Stimulated activated naive CD8-positive, alpha-beta T cell treated with anti-CD3 and anti-CD28 coated beads, Interleukin-15, Interleukin-2, amounts not matched to agents 100 U/mL and 50 U/mL, for 24 hours (primary cell): ENCODE data around the gene TTC23.

Experiments used
- ATAC-seq: fragments of 150-1000 bp; cut with Tn5 transposase; one replicate; pipeline ENCODE4 v1.10.0; 2021
- DNase-seq: peaks from one replicate; pipeline ENCODE4 v3.0.0; 2021

TTC23 gene

GRCh38 chr15:99137877-99138276 is 111.5 kb downstream of the TTC23 start:
- no peak for DNase-seq
- no peak for ATAC-seq

DNA sequence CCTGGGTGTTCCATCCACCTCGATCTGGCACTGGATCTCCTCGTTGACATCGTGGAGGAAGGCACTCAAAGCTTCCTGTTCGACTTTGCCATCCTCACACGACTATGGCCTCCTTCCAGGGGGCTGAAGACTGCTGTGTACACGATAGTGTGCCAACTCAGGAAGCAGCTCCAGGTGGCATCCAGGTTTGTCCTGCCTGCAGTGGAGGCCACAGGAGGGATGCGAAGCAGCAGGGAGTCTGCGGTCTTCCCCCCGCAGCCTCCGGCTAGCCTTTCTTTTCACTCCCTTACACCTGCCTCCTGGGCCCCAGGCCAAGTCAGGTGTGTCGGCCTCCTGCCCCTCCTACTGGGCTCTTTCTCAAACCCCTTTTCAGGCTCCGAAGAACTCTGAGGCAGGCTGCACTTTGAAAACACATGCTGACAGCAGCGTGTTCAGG is 112.3 kb downstream of the TTC23 start:
- ATAC-seq (no peak), DNase-seq (no peak)

DNA sequence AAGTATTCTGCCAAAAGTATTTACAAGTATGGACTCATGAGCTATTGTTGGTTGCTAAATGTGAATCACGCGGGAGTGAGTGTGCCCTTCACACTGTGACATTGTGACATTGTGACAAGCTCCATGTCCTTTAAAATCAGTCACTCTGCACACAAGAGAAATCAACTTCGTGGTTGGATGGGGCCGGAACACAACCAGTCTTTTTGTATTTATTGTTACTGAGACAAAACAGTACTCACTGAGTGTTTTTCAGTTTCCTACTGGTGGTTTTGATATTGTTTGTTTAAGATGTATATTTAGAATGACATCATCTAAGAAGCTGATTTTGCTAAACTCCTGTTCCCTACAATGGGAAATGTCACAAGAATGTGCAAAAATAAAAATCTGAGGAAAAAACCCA is 114.2 kb downstream of the TTC23 start:
- DNase-seq, result no peak
- ATAC-seq, result no peak

DNA sequence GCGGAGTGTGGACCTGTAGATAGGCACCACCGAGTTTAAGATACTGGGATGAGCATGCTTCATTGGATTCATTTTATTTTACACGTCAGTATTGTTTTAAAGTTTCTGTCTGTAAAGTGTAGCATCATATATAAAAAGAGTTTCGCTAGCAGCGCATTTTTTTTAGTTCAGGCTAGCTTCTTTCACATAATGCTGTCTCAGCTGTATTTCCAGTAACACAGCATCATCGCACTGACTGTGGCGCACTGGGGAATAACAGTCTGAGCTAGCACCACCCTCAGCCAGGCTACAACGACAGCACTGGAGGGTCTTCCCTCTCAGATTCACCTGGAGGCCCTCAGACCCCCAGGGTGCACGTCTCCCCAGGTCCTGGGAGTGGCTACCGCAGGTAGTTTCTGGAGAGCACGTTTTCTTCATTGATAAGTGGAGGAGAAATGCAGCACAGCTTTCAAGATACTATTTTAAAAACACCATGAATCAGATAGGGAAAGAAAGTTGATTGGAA is 115.0 kb downstream of the TTC23 start:
- no peak for DNase-seq
- no peak for ATAC-seq

DNA sequence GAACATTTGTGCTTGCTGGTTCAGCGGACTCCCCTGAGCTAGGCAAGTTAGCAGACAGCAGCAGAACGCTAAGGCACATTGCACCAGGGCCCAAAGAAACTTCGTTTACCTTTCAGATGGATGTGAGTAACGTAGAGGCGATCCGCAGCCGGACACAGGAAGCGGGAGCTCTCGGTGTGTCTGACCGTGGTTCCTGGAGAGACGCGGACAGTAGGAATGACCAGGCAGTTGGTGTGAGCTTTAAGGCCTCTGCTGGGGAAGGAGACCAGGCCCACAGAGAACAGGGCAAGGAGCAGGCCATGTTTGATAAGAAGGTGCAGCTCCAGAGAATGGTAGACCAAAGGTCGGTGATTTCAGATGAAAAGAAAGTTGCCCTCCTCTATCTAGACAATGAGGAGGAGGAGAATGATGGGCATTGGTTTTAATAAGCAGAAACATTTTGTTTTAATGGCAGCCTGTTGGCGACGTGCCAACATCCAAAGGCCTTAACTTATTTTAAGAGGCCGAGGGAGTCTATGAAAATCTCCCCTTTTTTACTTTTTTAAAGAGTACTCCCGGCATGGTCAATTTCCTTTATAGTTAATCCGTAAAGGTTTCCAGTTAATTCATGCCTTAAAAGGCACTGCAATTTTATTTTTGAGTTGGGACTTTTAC is 116.6 kb downstream of the TTC23 start:
- no peak for ATAC-seq
- no peak for DNase-seq

DNA sequence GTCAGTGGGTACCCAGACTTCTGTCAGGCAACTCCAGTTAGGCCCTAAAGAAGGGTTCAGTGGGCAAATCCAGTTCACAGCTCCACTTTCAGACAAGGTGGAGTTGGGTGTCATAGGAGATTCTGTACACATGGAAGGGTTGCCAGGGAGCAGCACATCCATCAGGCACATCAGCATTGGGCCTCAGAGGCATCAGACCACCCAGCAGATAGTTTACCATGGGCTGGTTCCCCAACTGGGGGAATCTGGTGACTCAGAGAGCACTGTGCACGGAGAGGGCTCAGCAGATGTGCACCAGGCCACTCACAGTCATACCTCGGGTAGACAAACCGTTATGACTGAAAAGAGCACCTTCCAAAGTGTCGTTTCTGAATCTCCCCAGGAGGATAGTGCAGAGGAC is 117.3 kb downstream of the TTC23 start:
- ATAC-seq (no peak), DNase-seq (no peak)

- DNase-seq (no peak), ATAC-seq (no peak)
These were observed 117.8 kb downstream of the TTC23 start for GRCh38 chr15:99131441-99132023.

DNA sequence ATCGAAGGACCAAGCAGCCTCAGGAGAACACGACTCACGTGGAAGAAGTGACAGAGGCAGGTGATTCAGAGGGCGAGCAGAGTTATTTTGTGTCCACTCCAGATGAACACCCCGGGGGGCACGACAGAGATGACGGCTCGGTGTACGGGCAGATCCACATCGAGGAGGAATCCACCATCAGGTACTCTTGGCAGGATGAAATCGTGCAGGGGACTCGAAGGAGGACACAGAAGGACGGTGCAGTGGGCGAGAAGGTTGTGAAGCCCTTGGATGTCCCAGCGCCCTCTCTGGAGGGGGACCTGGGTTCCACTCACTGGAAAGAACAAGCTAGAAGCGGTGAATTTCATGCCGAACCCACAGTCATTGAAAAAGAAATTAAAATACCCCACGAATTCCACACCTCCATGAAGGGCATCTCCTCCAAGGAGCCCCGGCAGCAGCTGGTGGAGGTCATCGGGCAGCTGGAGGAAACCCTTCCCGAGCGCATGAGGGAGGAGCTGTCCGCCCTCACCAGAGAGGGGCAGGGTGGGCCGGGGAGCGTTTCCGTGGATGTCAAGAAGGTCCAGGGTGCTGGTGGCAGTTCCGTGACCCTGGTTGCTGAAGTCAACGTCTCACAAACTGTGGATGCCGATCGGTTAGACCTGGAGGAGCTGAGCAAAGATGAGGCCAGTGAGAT is 118.5 kb downstream of the TTC23 start:
- ATAC-seq (no peak), DNase-seq (no peak)

DNA sequence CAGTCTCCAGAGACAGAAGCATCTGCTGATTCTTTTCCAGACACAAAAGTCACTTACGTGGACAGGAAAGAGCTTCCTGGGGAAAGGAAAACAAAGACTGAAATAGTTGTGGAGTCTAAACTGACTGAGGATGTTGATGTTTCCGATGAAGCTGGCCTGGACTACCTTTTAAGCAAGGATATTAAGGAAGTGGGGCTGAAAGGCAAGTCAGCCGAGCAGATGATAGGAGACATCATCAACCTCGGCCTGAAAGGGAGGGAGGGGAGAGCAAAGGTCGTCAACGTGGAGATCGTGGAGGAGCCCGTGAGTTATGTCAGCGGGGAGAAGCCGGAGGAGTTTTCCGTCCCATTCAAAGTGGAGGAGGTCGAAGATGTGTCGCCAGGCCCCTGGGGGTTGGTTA is 119.1 kb downstream of the TTC23 start:
- DNase-seq, result no peak

DNA sequence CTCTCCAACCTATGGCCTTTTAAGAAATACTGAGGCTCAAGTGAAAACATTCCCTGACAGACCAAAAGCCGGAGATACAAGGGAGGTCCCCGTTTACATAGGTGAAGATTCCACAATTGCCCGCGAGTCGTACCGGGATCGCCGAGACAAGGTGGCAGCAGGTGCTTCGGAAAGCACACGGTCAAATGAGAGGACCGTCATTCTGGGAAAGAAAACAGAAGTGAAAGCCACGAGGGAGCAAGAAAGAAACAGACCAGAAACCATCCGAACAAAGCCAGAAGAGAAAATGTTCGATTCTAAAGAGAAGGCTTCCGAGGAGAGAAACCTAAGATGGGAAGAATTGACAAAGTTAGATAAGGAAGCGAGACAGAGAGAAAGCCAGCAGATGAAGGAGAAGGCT is 119.7 kb downstream of the TTC23 start:
- no peak for ATAC-seq
- DNase-seq, result no peak

More for the DNA sequence above, 119.1 kb downstream of the TTC23 start:
- peak; percentile 29 for ATAC-seq

DNA sequence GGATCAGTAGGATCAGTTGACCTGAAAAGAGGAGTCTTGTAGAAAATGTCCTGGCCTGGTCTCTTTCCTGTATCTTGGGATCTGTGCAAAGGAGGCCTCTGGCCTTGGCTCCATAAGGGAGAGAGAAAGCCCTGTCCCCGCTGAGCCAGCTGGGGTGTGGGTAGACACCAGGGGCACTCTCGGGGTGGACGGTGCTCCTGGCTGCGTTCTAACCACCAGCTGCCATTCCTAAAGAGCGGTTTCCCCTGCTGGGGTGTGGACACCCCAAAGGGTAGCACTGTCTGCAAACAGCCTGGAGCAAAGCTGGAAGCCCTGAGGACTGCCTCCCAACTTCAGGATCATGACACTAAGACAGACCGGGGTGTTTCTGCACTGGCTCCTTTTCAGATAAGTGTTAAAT is 121.0 kb downstream of the TTC23 start:
- DNase-seq, result no peak

GRCh38 chr15:99127773-99128172 is 121.6 kb downstream of the TTC23 start:
- ATAC-seq (no peak), DNase-seq (no peak)

More for the DNA sequence above, 121.0 kb downstream of the TTC23 start:
- no peak for ATAC-seq

- ATAC-seq (no peak), DNase-seq (no peak)
These were observed 122.5 kb downstream of the TTC23 start for GRCh38 chr15:99126930-99127329.

DNA sequence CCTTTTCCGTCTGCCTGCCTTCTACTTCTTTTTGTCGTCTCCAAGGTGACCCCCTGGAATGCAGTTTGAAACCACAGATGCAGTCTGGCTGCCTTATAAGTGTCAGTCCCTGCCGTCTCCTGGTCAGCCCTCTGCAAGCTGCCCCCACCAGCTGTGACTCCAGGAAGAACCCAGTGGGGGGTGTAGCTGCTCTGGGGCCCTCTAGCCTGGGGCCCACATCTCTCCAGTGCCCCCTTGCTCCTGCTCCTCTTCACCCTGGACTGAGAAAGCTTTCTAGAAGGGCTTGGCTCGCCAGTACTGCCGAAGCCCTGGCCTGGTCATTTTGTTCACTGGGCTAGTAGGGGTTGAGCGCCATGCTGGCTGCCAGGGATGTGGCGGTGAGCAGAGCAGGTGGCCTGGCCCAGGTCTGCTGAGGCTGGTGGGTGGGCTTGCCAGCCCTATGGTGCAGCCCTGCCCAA is 123.2 kb downstream of the TTC23 start:
- ATAC-seq, result no peak

DNA sequence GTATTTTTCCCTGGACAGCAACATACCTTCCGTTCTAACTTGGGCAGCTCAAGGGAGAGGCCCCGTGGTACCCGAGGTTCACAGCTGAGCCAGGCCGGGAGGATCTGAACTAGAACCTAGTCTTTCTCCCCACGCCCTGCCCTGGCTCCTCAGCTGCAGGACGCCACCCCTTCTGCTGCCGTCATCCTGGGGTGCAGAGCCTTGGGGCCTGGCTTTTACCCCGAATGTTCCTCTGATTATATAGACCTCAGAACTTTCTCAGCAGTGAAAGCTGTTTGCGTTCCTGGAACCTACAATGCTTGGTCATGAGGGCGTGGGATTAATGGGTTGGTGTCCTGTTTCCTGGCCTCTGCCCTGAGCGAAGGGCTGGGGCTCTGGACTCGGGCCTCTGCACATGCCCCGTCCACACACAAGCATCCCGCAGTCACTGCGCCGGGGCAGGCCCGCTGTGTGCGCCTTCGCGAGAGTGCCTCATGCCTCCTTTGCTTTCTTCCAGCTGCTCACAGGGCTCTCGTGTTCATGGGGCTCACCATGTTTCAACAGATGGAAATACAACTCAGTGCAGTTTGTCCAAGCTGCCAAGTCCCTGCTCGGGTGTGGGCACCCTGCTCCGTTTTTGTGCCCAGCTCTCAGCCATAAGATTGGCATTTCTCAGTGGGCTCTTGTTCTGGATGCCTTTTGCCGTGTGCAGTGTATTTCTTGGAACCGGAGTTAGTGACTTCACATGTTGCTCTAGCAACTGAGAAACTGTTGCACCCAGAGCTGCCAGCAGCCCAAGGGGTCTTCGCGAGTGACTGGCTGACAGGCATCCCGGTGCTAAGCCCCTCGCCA is 124.1 kb downstream of the TTC23 start:
- no peak for DNase-seq
- ATAC-seq, result no peak

More for the DNA sequence above, 123.2 kb downstream of the TTC23 start:
- no peak for DNase-seq

GRCh38 chr15:99124641-99125040 is 124.7 kb downstream of the TTC23 start:
- no peak for DNase-seq
- ATAC-seq, result no peak

- DNase-seq, result no peak
These were observed 125.5 kb downstream of the TTC23 start for GRCh38 chr15:99123713-99124451.

DNA sequence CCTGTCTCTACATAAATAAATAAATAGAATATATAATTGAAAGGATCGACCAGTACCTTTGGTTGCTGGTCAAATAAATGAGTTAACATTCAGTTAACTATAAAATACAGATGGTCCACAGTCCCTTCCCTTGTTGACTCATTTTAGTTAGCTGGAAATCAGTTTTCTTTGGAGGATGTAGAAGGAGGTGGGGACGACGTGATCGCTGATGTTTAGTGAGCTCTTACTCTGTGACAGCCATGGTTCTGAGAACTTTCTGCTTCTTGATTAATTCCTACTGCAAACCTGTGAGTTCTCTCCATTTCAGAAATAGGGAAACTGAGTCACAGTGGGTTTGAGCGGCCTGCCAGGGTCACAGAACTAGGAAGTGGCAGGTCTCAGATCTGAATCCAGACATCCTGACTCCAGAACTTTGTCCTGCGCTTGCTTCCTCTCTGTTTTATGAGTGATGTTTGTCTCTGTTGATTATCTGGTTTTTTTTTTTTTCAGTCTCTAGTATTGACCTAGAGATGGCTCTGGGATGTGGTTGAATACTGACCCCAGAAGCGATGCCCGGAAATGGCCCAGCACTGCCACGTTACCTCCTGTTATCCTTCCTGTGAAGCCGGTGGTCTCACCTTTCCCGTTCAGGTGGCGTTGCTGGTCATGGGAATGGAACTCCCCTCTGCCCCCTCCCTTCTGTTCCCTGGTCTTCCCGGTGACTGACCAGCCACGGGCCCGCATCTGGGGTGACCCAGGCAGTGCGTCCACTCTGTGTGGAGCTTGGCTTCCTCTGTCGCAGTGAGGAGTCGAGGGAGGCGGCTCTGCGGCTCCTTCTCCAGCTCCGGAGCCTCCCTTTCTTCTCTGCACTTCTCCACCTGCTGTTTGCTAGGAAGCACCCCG is 126.3 kb downstream of the TTC23 start:
- no peak for ATAC-seq
- DNase-seq, result no peak

More at GRCh38 chr15:99123713-99124451, 125.5 kb downstream of the TTC23 start:
- ATAC-seq, result no peak

DNA sequence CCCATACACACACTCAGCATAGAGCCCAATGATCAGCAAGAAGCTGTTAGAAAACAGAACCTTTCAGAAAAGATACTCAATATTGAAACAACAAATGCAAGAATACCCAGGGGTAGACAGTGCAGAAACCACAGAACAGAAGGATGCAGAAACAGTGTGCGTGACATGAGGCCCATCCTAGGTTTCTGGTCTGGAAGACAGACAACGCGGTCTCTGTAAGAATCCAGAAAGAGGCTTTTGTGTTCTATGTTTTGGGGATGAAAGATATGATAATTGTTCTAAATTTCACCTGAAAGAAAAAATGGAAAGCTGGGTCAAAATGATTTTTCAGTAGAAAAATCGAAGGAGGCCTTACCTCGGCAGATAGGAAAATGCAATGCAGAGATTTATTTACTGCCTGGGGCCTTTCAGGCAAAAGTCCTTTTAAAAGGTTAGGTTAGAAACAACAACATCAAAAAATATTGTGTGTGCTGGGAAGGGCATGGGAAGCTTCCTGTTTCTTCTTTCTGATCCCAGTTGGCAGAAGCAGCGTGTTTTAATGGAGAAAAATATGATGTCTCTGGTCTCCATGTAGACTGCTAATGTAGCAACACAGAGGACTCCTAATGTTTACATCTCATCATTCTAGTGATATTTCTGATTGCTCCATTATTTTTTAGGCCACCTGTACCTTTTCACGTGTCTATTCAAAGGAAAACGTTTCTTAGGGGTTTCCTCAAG is 127.5 kb downstream of the TTC23 start:
- DNase-seq, result no peak
- ATAC-seq, result no peak

- ATAC-seq (no peak), DNase-seq (no peak)
These were observed 128.2 kb downstream of the TTC23 start for GRCh38 chr15:99121207-99121606.
